Gastrocnemius medialis (tissue), 4 donors: ENCODE measurements around the gene UNC13A. TPM values are rescaled to one million over a fixed set of nuclear protein-coding genes. Genes with fewer than 3 reads are reported as not detected.

Experiments used
- total RNA-seq, 4 donors: library from RNA; depleted of rRNA; stranded (reverse); fragments of >200 nt; gene quantifications; one replicate each; pipeline versions ENCODE4 v1.1.0 to v1.2.3, GENCODE V29; 2016

The UNC13A gene
- total RNA-seq, 4 donors from 2014 or later = not detected

Other genes with a start within 250 kb of the UNC13A start
- not detected for gene TMEM221, start 239.7 kb downstream of the UNC13A start, total RNA-seq
- gene NXNL1, start 227.4 kb downstream of the UNC13A start, total RNA-seq = not detected
- 10 to 100 TPM; 20.7 to 53.8 (median 43.7) TPM for gene SLC27A1, start 217.8 kb downstream of the UNC13A start, total RNA-seq
- gene PGLS, start 176.7 kb downstream of the UNC13A start, total RNA-seq = 10 to 100 TPM; 22.1 to 25.1 (median 23.4) TPM
- 10 to 100 TPM; 16.6 to 33.2 (median 27.5) TPM for gene COLGALT1, start 132.7 kb downstream of the UNC13A start, total RNA-seq
- 10 to 100 TPM; 20.0 to 61.5 (median 35.1) TPM for gene MAP1S, start 31.1 kb upstream of the UNC13A start, total RNA-seq
- 1 to 10 TPM in 1 of 4 donors, under 1 TPM in 2, not detected in 1; 0.13 to 2.1 (median 0.51) TPM for gene FCHO1, start 63.1 kb upstream of the UNC13A start, total RNA-seq
- under 1 TPM in 2 of 4 donors, not detected in 2; 0.13 to 0.39 TPM for gene B3GNT3, start 106.8 kb upstream of the UNC13A start, total RNA-seq
- not detected for gene INSL3, start 133.2 kb upstream of the UNC13A start, total RNA-seq
- 1 to 10 TPM in 2 of 4 donors, under 1 TPM in 2; 0.55 to 1.6 (median 1.2) TPM for gene JAK3, start 159.6 kb upstream of the UNC13A start, total RNA-seq
- 1,000 to 10,000 TPM; 1,094 to 1,320 (median 1,226) TPM for gene RPL18A, start 171.6 kb upstream of the UNC13A start, total RNA-seq
- not detected for gene SLC5A5, start 183.6 kb upstream of the UNC13A start, total RNA-seq
- 100 to 1,000 TPM in 1 of 4 donors, 10 to 100 TPM in 3; 73.1 to 110 (median 81.5) TPM for gene CCDC124, start 244.7 kb upstream of the UNC13A start, total RNA-seq